Keratinocyte (primary cell): Measurements from ENCODE around the gene ANGPTL1. TPM values are rescaled to one million over a fixed set of nuclear protein-coding genes. Genes with fewer than 3 reads are reported as not detected.

ENCODE experiments used
- DNase-seq: peaks from one replicate; pipeline ENCODE4 v3.0.0-alpha.2; 2011; ENCODE audit warnings: low read depth, missing footprints, low spot score
- FAIRE-seq: peaks from 2 replicates; lab custom pipeline; 2011; peaks lifted over from hg19 to GRCh38; lab: Jason Lieb, UNC
- H2AFZ ChIP-seq: 2 replicates; pipeline ENCODE4 v1.6.0; 2012; ENCODE audit warnings: low read length, control low read depth, inconsistent platforms; ENCODE audit not compliant: control insufficient read depth
- H3K27ac ChIP-seq: 2 replicates; pipeline ENCODE4 v1.5.1; 2011; ENCODE audit warnings: low read length; ENCODE audit not compliant: control insufficient read depth, insufficient read depth
- H3K27me3 ChIP-seq: 3 replicates; pipeline ENCODE4 v1.6.0; 2011; ENCODE audit warnings: low read length; ENCODE audit not compliant: control insufficient read depth, insufficient read depth; ENCODE audit errors: extremely low read depth
- H3K36me3 ChIP-seq, 2 experiments: 2 replicates in 1 of 2; 3 replicates in 1 of 2; pipeline ENCODE4 v1.5.1; 2011; ENCODE audit warnings: low read length in 2 of 2, mild to moderate bottlenecking in 1 of 2; ENCODE audit not compliant: control insufficient read depth in 2 of 2, insufficient read depth in 2 of 2; ENCODE audit errors: extremely low read depth in 1 of 2
- H3K4me1 ChIP-seq: 3 replicates; pipeline ENCODE4 v1.5.1; 2011; ENCODE audit warnings: low read length; ENCODE audit not compliant: control insufficient read depth, insufficient read depth; ENCODE audit errors: extremely low read depth
- H3K4me2 ChIP-seq: 3 replicates; pipeline ENCODE4 v1.6.0; 2011; ENCODE audit warnings: low read depth, low read length; ENCODE audit not compliant: control insufficient read depth, insufficient read depth; ENCODE audit errors: extremely low read depth
- H3K4me3 ChIP-seq, 3 experiments: fragments of 200-600 bp in 1 of 3; sonication (generic) in 1 of 3; 2 replicates in 2 of 3; 3 replicates in 1 of 3; pipeline ENCODE4 v1.5.1; 2011 to 2016; ENCODE audit warnings: low read length in 3 of 3, mild to moderate bottlenecking in 3 of 3, control low read depth in 2 of 3, inconsistent platforms in 1 of 3, low read depth in 1 of 3, mixed read lengths in 1 of 3, mixed run types in 1 of 3, moderate library complexity in 1 of 3; ENCODE audit not compliant: control insufficient read depth in 2 of 3, insufficient read depth in 2 of 3; ENCODE audit errors: extremely low read depth in 1 of 3
- H3K79me2 ChIP-seq: 2 replicates; pipeline ENCODE4 v1.6.0; 2012; ENCODE audit warnings: low read length; ENCODE audit not compliant: control insufficient read depth, insufficient read depth
- H3K9ac ChIP-seq: 3 replicates; pipeline ENCODE4 v1.6.0; 2011; ENCODE audit warnings: low read length; ENCODE audit not compliant: control insufficient read depth, insufficient read depth; ENCODE audit errors: extremely low read depth
- H3K9me1 ChIP-seq: 3 replicates; pipeline ENCODE4 v1.6.0; 2011; ENCODE audit warnings: low read length; ENCODE audit not compliant: control insufficient read depth, insufficient read depth; ENCODE audit errors: extremely low read depth
- H3K9me3 ChIP-seq: 2 replicates; pipeline ENCODE4 v1.5.1; 2012; ENCODE audit warnings: low read depth, low read length; ENCODE audit not compliant: control insufficient read depth
- H4K20me1 ChIP-seq: 3 replicates; pipeline ENCODE4 v1.6.0; 2011; ENCODE audit warnings: low read length; ENCODE audit not compliant: control insufficient read depth, insufficient read depth; ENCODE audit errors: extremely low read depth
- CTCF ChIP-seq, 3 experiments: IDR thresholded peaks in 1 of 3; conservative IDR thresholded peaks in 1 of 3; optimal IDR thresholded peaks in 1 of 3; 2 replicates in 2 of 3; 3 replicates in 1 of 3; pipeline versions ENCODE3 to v1.5.1; 2011; ENCODE audit warnings: low read length in 3 of 3, mild to moderate bottlenecking in 3 of 3, moderate library complexity in 2 of 3, control low read depth in 1 of 3, inconsistent platforms in 1 of 3; ENCODE audit not compliant: insufficient read depth in 2 of 3; ENCODE audit errors: extremely low read depth in 1 of 3
- EZH2 ChIP-seq: IDR thresholded peaks from one replicate; pipeline ENCODE4 v1.6.1; 2012; ENCODE audit warnings: inconsistent platforms, mild to moderate bottlenecking, low read length, moderate library complexity
- dilution Hi-C: fragments of 300-500 bp; cut with MboI; formaldehyde crosslinking; loops from one replicate; pipeline ENCODE4 v1.7.0; 2020; ENCODE audit warnings: low sequenced_read_pairs; ENCODE audit not compliant: extremely low pct_ligation_motif_present
- polyA plus RNA-seq, 5 experiments: library from polyadenylated mRNA; depleted of rRNA in 3 of 5; stranded (reverse) in 3 of 5; stranded (forward) in 1 of 5; unstranded in 1 of 5; fragments of >200 nt; gene quantifications; 1 replicate in 1 of 5; 2 replicates in 3 of 5; 3 replicates in 1 of 5; pipeline versions ENCODE4 v1.2.1 to v1.2.3, GENCODE V29; 2011 to 2012; ENCODE audit warnings: missing spikeins in 2 of 5, low read depth in 1 of 5, low replicate concordance in 1 of 5

Gene ANGPTL1
- polyA plus RNA-seq, 1 donor (not counting 4 experiments of a cell fraction or from before 2014, with no cell fraction given): not detected

- DNase-seq (no peak), FAIRE-seq (no peak)
- no peak overlapping the region for H3K27ac ChIP-seq
- H4K20me1 ChIP-seq: no peaks in the 10 kb centered on the region
- no peaks in the 10 kb centered on the region for H3K27me3 ChIP-seq
- H3K9me3 ChIP-seq: no peaks in the 10 kb centered on the region
- no peaks in the 10 kb centered on the region for H3K79me2 ChIP-seq
- no peaks in the 10 kb centered on the region for H3K4me1 ChIP-seq
- H3K36me3 ChIP-seq: no peaks in the 10 kb centered on the region
- TF ChIP-seq CTCF (optimal IDR thresholded peaks at IDR 0.05 in 1 of 3, IDR thresholded peaks at IDR 0.05 in 1 of 3, conservative IDR thresholded peaks at IDR 0.05 in 1 of 3; ENCODE audit: extremely low read depth in 1 of 3, insufficient read depth in 2 of 3, low read length in 3 of 3) (no peak), EZH2 (no peak)
- H3K4me3 ChIP-seq: no peak overlapping the region
- no peak overlapping the region for H2AFZ ChIP-seq
- H3K9me1 ChIP-seq: no peaks in the 10 kb centered on the region
- dilution Hi-C loops: no loop called here
- no peak overlapping the region for H3K9ac ChIP-seq
- no peak overlapping the region for H3K4me2 ChIP-seq
These were observed 1.7 kb downstream of the ANGPTL1 start for GRCh38 chr1:178869119-178869697.

- dilution Hi-C loops: no loop called here
- no peak for FAIRE-seq
These were observed 2.2 kb downstream of the ANGPTL1 start for GRCh38 chr1:178868706-178869105.

More at GRCh38 chr1:178868706-178869105, 2.2 kb downstream of the ANGPTL1 start:
- H3K79me2 ChIP-seq: no peaks in the 10 kb centered on the region
- H3K36me3 ChIP-seq: no peaks in the 10 kb centered on the region
- no peaks in the 10 kb centered on the region for H3K4me1 ChIP-seq
- no peak for DNase-seq
- no peak overlapping the region for H2AFZ ChIP-seq
- no peak overlapping the region for H3K4me2 ChIP-seq
- H3K9me3 ChIP-seq: no peaks in the 10 kb centered on the region
- no peak overlapping the region for H3K27ac ChIP-seq
- no peaks in the 10 kb centered on the region for H3K9me1 ChIP-seq
- H3K4me3 ChIP-seq: no peak overlapping the region
- TF ChIP-seq CTCF (optimal IDR thresholded peaks at IDR 0.05 in 1 of 3, IDR thresholded peaks at IDR 0.05 in 1 of 3, conservative IDR thresholded peaks at IDR 0.05 in 1 of 3; ENCODE audit: extremely low read depth in 1 of 3, insufficient read depth in 2 of 3, low read length in 3 of 3) (no peak), EZH2 (no peak)
- no peaks in the 10 kb centered on the region for H4K20me1 ChIP-seq
- no peak overlapping the region for H3K9ac ChIP-seq
- H3K27me3 ChIP-seq: no peaks in the 10 kb centered on the region
